OCI-LY7 (cell line): ENCODE measurements around the gene THUMPD2. TPM values are rescaled to one million over a fixed set of nuclear protein-coding genes. Genes with fewer than 3 reads are reported as not detected.

Source experiments
- BruUV-seq: library from RNA; stranded (reverse); fragments of 400-500 nt; replicated peaks from 2 replicates; lab custom pipeline; 2021; lab: Mats Ljungman, UMichigan
- CTCF ChIA-PET: fragments of 300-600 bp; sonication (Branson Sonifier 250); formaldehyde crosslinking; loops from one replicate; lab custom pipeline; 2022; ENCODE audit warnings: antibody characterized with exemption; ENCODE audit not compliant: unreplicated experiment; lab: Charles Lee
- POLR2A ChIA-PET: fragments of 300-600 bp; sonication (Branson Sonifier 250); formaldehyde crosslinking; loops from one replicate; lab custom pipeline; 2022; ENCODE audit warnings: antibody characterized with exemption; lab: Charles Lee
- DNase-seq: peaks from one replicate; pipeline ENCODE4 v3.0.0-alpha.2; 2015; ENCODE audit warnings: low spot score
- H2AFZ ChIP-seq: fragments of 200-600 bp; sonication (generic), shearing (Covaris generic); 2 replicates; pipeline ENCODE4 v1.6.1; 2014; ENCODE audit warnings: mild to moderate bottlenecking, antibody characterized with exemption, low read length, moderate library complexity
- H3K27ac ChIP-seq: fragments of 200-600 bp; sonication (generic); 2 replicates; pipeline ENCODE4 v1.5.1; 2014; ENCODE audit warnings: mixed run types, low read depth, mild to moderate bottlenecking, moderate library complexity, low read length, inconsistent platforms; ENCODE audit not compliant: poor library complexity, severe bottlenecking
- H3K36me3 ChIP-seq: fragments of 200-600 bp; sonication (generic); 2 replicates; pipeline ENCODE4 v1.6.1; 2014; ENCODE audit warnings: mild to moderate bottlenecking, antibody characterized with exemption, low read length, moderate library complexity, mixed read lengths; ENCODE audit not compliant: insufficient read depth
- H3K4me1 ChIP-seq: fragments of 200-600 bp; sonication (generic); 2 replicates; pipeline ENCODE4 v1.5.1; 2014; ENCODE audit warnings: mild to moderate bottlenecking, low read length; ENCODE audit not compliant: insufficient read depth, poor library complexity, severe bottlenecking
- H3K4me2 ChIP-seq: fragments of 200-600 bp; sonication (generic); 2 replicates; pipeline ENCODE4 v1.6.1; 2014; ENCODE audit warnings: mild to moderate bottlenecking, low read length
- H3K4me3 ChIP-seq: fragments of 200-600 bp; sonication (generic); 2 replicates; pipeline ENCODE4 v1.5.1; 2014; ENCODE audit warnings: mild to moderate bottlenecking, low read depth, low read length; ENCODE audit not compliant: poor library complexity, severe bottlenecking
- H3K79me2 ChIP-seq: fragments of 200-600 bp; sonication (generic); 2 replicates; pipeline ENCODE4 v1.6.1; 2016; ENCODE audit warnings: low read depth, mild to moderate bottlenecking, low read length, moderate library complexity, mixed read lengths; ENCODE audit not compliant: insufficient read depth
- H3K9me2 ChIP-seq: fragments of 200-600 bp; sonication (generic); 2 replicates; pipeline ENCODE4 v1.6.1; 2016; ENCODE audit warnings: mild to moderate bottlenecking, low read length, mixed read lengths; ENCODE audit not compliant: insufficient read depth
- H3K9me3 ChIP-seq: fragments of 200-600 bp; sonication (generic); 2 replicates; pipeline ENCODE4 v1.6.1; 2014; ENCODE audit warnings: mild to moderate bottlenecking, mixed run types, low read length, mixed read lengths
- H4K20me1 ChIP-seq: fragments of 200-600 bp; sonication (generic); 2 replicates; pipeline ENCODE4 v1.6.1; 2014; ENCODE audit warnings: mild to moderate bottlenecking, antibody characterized with exemption, low read length, moderate library complexity, mixed read lengths; ENCODE audit not compliant: insufficient read depth
- EZH2phosphoT487 ChIP-seq: fragments of 200-600 bp; sonication (generic); IDR thresholded peaks from 2 replicates; pipeline ENCODE4 v1.6.1; 2018; ENCODE audit warnings: low read depth, borderline replicate concordance, mild to moderate bottlenecking, mixed run types, antibody characterized with exemption, low read length, moderate library complexity, mixed read lengths
- intact Hi-C: fragments of 100-400 bp; cut with micrococcal nuclease; formaldehyde crosslinking; loops from one replicate; pipeline ENCODE4 v1.10.0; 2022; ENCODE audit not compliant: unreplicated experiment
- total RNA-seq, 2 experiments: library from RNA; depleted of rRNA in 1 of 2; stranded (reverse); fragments of >200 nt in 1 of 2; shearing (Covaris generic) in 1 of 2; gene quantifications; 2 replicates each; pipeline ENCODE4 v1.2.3, GENCODE V29; 2014 to 2022
- TF ChIP-seq, protein P1 (sequence below): fragments of 200-600 bp; sonication (generic); conservative IDR thresholded peaks from 2 replicates; pipeline ENCODE4 v1.5.1; 2014; ENCODE audit warnings: mild to moderate bottlenecking, antibody characterized with exemption, low read length, moderate library complexity, mixed read lengths

THUMPD2 gene
- total RNA-seq, 2 experiments from 2014 or later, result 18.3 to 24.6 TPM

DNA sequence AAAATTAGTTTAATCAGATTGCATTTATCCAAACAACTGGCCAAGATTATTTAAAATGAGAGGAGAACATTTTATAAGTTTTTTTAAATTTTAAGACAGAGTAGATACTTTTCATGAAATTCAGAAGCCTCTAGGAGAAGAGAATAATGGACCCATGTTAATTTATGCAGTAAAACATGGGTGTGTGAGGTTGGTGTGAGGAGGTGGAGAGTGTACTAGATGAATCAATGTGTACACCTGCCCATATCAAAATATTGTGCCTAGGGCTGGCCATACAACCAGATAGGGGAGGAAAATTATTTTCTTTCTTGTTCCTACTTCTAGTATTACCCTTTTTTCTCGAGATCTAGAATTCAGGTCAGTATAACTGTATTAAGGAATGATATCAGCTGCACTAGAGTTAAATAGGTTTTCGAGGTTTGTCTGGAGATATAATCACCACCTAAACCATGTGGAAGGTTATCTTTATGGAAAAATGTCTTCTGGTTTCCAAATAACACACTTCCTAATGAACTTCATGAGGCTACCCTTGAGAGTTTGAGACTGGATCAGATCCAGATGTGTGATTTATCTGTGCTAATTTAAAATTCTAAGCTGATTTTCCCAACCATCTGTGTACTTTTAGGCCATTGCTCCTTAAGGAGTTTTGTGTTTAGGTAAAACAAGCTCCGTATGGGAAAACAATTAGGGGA lies 75.7 kb downstream of the THUMPD2 start:
- no peak for TF ChIP-seq EZH2phosphoT487
- TF ChIP-seq, protein P1, sequence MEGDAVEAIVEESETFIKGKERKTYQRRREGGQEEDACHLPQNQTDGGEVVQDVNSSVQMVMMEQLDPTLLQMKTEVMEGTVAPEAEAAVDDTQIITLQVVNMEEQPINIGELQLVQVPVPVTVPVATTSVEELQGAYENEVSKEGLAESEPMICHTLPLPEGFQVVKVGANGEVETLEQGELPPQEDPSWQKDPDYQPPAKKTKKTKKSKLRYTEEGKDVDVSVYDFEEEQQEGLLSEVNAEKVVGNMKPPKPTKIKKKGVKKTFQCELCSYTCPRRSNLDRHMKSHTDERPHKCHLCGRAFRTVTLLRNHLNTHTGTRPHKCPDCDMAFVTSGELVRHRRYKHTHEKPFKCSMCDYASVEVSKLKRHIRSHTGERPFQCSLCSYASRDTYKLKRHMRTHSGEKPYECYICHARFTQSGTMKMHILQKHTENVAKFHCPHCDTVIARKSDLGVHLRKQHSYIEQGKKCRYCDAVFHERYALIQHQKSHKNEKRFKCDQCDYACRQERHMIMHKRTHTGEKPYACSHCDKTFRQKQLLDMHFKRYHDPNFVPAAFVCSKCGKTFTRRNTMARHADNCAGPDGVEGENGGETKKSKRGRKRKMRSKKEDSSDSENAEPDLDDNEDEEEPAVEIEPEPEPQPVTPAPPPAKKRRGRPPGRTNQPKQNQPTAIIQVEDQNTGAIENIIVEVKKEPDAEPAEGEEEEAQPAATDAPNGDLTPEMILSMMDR, result no peak
- Histone ChIP-seq H3K9me2 (no peaks in the 10 kb centered on the region), H3K9me3 (peaks cover 16% of the 10 kb centered on the region; the same call in 1 of the 2 replicates), H2AFZ (no peak overlapping the region), H3K4me1 (no peaks in the 10 kb centered on the region), H3K36me3 (no peaks in the 10 kb centered on the region), H4K20me1 (no peaks in the 10 kb centered on the region), H3K79me2 (no peaks in the 10 kb centered on the region), H3K4me3 (no peak overlapping the region), H3K4me2 (no peak overlapping the region), H3K27ac (no peak overlapping the region)
- CTCF ChIA-PET, result no interaction called here
- POLR2A ChIA-PET, result interaction anchor here (1.1 to 1.2 kb wide), 2 partner anchors 83 to 683 kb away, joined by 3 read pairs; no protein-coding TSS in a partner anchor
- BruUV-seq, result no TSS peak
- no peak for DNase-seq
- intact Hi-C loops, result no loop called here

DNA sequence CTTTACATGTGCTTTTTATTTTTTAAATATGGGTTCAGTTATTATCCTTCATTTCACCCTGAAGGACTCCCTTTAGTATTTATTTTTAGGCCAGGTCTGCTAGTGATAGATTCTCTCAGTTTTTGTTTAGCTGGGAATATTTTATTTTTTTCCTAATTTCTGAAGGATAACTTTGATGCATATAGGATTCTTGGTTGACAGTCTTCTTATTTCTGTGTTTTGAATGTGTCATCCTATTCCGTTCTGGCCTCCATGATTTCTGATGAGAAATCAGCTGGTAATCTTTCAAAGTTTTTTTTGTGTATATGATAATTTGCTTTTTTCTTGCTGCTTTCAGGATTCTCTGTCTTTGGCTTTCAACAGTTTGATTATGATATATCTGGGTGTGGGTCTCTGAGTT lies 77.9 kb downstream of the THUMPD2 start:
- POLR2A ChIA-PET, result no interaction called here
- CTCF ChIA-PET, result no interaction called here
- no TSS peak for BruUV-seq
- no peaks in the 10 kb centered on the region for H3K9me2 ChIP-seq
- no peaks in the 10 kb centered on the region for H3K4me1 ChIP-seq
- H3K4me2 ChIP-seq, result no peak overlapping the region
- H3K36me3 ChIP-seq, result no peaks in the 10 kb centered on the region
- intact Hi-C loops, result no loop called here
- no peaks in the 10 kb centered on the region for H4K20me1 ChIP-seq
- no peak overlapping the region for H2AFZ ChIP-seq
- no peaks in the 10 kb centered on the region for H3K79me2 ChIP-seq
- peaks cover 16% of the 10 kb centered on the region; the same call in 1 of the 2 replicates for H3K9me3 ChIP-seq
- H3K27ac ChIP-seq, result no peak overlapping the region
- no peak overlapping the region for H3K4me3 ChIP-seq
- DNase-seq, result no peak
- no peak for TF ChIP-seq EZH2phosphoT487
- TF ChIP-seq, protein P1, result no peak

DNA sequence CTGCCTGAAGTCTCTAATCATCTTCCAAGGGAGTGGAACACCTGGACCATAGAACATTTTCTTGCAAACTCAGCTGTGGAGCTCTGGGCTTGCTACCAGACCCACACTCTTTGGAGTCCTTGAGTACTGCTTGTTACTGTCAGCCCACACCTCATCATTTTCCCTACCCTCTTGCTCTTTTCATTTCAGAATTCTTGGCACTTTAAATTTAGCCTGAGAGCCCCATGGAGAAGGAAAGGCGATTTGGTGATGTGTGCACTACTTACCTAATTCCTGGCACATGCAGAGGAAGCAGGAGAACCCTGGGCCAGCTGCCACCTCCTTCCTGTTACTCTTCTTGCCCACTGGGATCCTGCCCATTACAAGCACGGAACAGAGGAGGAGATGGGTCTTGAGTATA lies 81.6 kb downstream of the THUMPD2 start:
- BruUV-seq, result no TSS peak
- Histone ChIP-seq H3K36me3 (no peaks in the 10 kb centered on the region), H3K4me3 (no peak overlapping the region), H3K27ac (no peak overlapping the region), H3K9me2 (no peaks in the 10 kb centered on the region), H3K4me1 (no peaks in the 10 kb centered on the region), H3K79me2 (no peaks in the 10 kb centered on the region), H4K20me1 (no peaks in the 10 kb centered on the region), H2AFZ (no peak overlapping the region), H3K9me3 (peaks cover 11% of the 10 kb centered on the region; the same call in 1 of the 2 replicates), H3K4me2 (no peak overlapping the region)
- intact Hi-C loops, result no loop called here
- ChIA-PET POLR2A (interaction anchor here (1.0 to 1.6 kb wide), 3 partner anchors 9 to 185 kb away, joined by 3 to 4 read pairs (median 3); no protein-coding TSS in a partner anchor), CTCF (no interaction called here)
- TF ChIP-seq EZH2phosphoT487, result no peak
- TF ChIP-seq, protein P1, result no peak
- no peak for DNase-seq
